ENCODE data around the gene SETD9. TPM values are rescaled to one million over a fixed set of nuclear protein-coding genes. Genes with fewer than 3 reads are reported as not detected.

Gene SETD9
- total and polyA plus RNA-seq, 9 of the 15 experiments (the other 6 are each of a cell fraction or from before 2014, with no cell fraction given) = 10.8 to 32.6 (median 19.8) TPM

GRCh38 chr5:56909294-56910209 is at the start of gene SETD9 (continued):
- TF ChIP-seq ZNF609 (CRISPR knock-in tag; IDR thresholded peaks at IDR 0.05; ENCODE audit: borderline replicate concordance) (peak; percentile 64; the same call in 1 of the 2 replicates), RAD21 (CRISPR knock-in tag; conservative IDR thresholded peaks at IDR 0.05 in 1 of 2, IDR thresholded peaks at IDR 0.05 in 1 of 2) (0 out of 4 replicates have a peak, but pooled peaks of 1 of the 2 experiments have one; percentile 2), MED1 (CRISPR knock-in tag; IDR thresholded peaks at IDR 0.05; ENCODE audit: borderline replicate concordance) (no peak), VEZF1 (CRISPR knock-in tag; IDR thresholded peaks at IDR 0.05) (peak; percentile 66), KDM2B (CRISPR knock-in tag; IDR thresholded peaks at IDR 0.05) (no peak), MITF (IDR thresholded peaks at IDR 0.05) (no peak; the same call in 1 of the 2 replicates), FOXO4 (CRISPR knock-in tag; IDR thresholded peaks at IDR 0.05) (no peak), CHD4 (IDR thresholded peaks at IDR 0.05; ENCODE audit: insufficient read depth, insufficient replicate concordance, low read depth, low read length, poor library complexity, severe bottlenecking) (no peak), ZNF436 (CRISPR knock-in tag; IDR thresholded peaks at IDR 0.05) (no peak), HDAC2 (IDR thresholded peaks at IDR 0.05) (0 out of 2 replicates have a peak, but pooled peaks have one; percentile 12), RBM39 (optimal IDR thresholded peaks at IDR 0.05; ENCODE audit: low read depth, low read length) (peak; percentile 87)

Data from K562 (cell line).